ENCODE results near the gene ITPR1. TPM values are rescaled to one million over a fixed set of nuclear protein-coding genes. Genes with fewer than 3 reads are reported as not detected.

The ITPR1 gene
- total RNA-seq, 1 donor from 2014 or later, result 16.3 TPM

DNA sequence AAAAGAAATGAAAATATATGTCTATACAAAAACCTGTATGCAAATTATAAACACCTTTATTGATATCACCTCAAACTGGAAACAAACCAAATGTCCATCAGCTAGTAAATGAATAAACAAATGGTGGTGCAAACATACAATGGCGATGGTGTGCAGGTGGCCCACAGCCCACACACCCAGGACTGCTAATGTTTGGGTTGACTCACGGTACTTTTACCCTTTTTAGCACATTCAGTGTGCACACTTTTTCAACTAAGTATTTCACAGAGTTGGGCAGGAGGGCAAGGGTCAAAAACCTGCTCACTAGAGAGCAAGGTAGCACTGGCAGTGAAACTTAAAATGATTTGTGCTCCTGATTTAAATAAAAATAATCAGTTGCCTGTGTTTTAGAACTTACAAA lies 363.0 kb downstream of the ITPR1 start:
- H3K4me3 ChIP-seq (ENCODE audit: low read depth, low read length), result no peak overlapping the region
- no peaks in the 10 kb centered on the region for H3K36me3 ChIP-seq (ENCODE audit: control insufficient read depth, insufficient read depth, low read length)
- TF ChIP-seq CTCF (IDR thresholded peaks at IDR 0.05; ENCODE audit: insufficient read depth, low read length, severe bottlenecking), result no peak
- H3K27me3 ChIP-seq (ENCODE audit: control insufficient read depth, insufficient read depth, low read length), result no peaks in the 10 kb centered on the region
- DNase-seq (ENCODE audit: low read depth) (no peak), FAIRE-seq (no peak)

DNA sequence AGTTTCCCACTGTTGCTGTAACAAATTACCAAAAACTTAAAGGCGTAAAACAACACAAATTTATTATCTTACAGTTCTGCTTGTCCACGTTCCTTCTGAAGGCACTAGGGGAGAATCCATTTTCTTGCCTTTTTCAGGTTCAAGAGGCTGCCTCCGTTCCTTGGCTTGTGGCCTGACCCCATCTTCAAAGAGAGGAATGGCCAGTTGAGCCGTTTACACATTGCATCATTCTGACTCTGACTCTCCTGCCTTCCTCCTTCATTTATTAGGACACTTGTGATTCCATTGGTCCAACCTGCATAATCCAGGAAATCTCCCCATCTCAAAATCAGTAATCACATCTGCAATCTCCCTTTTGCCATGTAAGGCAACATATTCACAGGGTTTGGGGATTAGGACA lies 363.4 kb downstream of the ITPR1 start:
- no peak for FAIRE-seq
- no peak for TF ChIP-seq CTCF (IDR thresholded peaks at IDR 0.05; ENCODE audit: insufficient read depth, low read length, severe bottlenecking)
- no peak overlapping the region for H3K4me3 ChIP-seq (ENCODE audit: low read depth, low read length)

GRCh38 chr3:4856986-4857385 lies 363.8 kb downstream of the ITPR1 start:
- no peak for FAIRE-seq
- Histone ChIP-seq H3K36me3 (ENCODE audit: control insufficient read depth, insufficient read depth, low read length) (no peaks in the 10 kb centered on the region), H3K4me3 (ENCODE audit: low read depth, low read length) (no peak overlapping the region), H3K27me3 (ENCODE audit: control insufficient read depth, insufficient read depth, low read length) (no peaks in the 10 kb centered on the region)
- no peak for DNase-seq (ENCODE audit: low read depth)
- no peak for TF ChIP-seq CTCF (IDR thresholded peaks at IDR 0.05; ENCODE audit: insufficient read depth, low read length, severe bottlenecking)

More for the DNA sequence above, 363.4 kb downstream of the ITPR1 start:
- Histone ChIP-seq H3K27me3 (ENCODE audit: control insufficient read depth, insufficient read depth, low read length) (no peaks in the 10 kb centered on the region), H3K36me3 (ENCODE audit: control insufficient read depth, insufficient read depth, low read length) (no peaks in the 10 kb centered on the region)
- no peak for DNase-seq (ENCODE audit: low read depth)

DNA sequence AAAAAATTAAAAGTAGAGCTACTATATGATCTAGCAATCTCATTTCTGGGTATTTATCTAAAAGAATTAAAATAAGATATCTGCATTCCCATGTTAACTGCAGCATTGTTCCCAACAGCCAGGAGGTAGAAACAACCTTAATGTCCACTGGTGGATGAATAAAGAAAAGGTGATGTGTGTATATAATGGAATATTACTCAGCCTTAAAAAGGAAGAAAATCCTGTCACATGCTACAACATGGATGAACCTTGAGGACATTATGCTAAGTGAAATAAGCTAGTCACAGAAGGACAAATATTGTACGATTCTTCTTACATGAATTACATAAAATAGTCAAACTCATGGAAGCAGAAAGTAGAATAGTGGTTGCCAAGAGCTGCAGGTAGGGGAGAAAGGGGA lies 366.6 kb downstream of the ITPR1 start:
- no peak for TF ChIP-seq CTCF (IDR thresholded peaks at IDR 0.05; ENCODE audit: insufficient read depth, low read length, severe bottlenecking)
- Histone ChIP-seq H3K36me3 (ENCODE audit: control insufficient read depth, insufficient read depth, low read length) (no peaks in the 10 kb centered on the region), H3K4me3 (ENCODE audit: low read depth, low read length) (no peak overlapping the region), H3K27me3 (ENCODE audit: control insufficient read depth, insufficient read depth, low read length) (no peaks in the 10 kb centered on the region)
- DNase-seq (ENCODE audit: low read depth), result no peak
- no peak for FAIRE-seq

- Histone ChIP-seq H3K4me3 (ENCODE audit: low read depth, low read length) (no peak overlapping the region), H3K27me3 (ENCODE audit: control insufficient read depth, insufficient read depth, low read length) (no peaks in the 10 kb centered on the region), H3K36me3 (ENCODE audit: control insufficient read depth, insufficient read depth, low read length) (no peaks in the 10 kb centered on the region)
- DNase-seq (ENCODE audit: low read depth) (no peak), FAIRE-seq (no peak)
- no peak for TF ChIP-seq CTCF (IDR thresholded peaks at IDR 0.05; ENCODE audit: insufficient read depth, low read length, severe bottlenecking)
These were observed 369.8 kb downstream of the ITPR1 start for GRCh38 chr3:4862973-4863372.

- H3K27me3 ChIP-seq (ENCODE audit: control insufficient read depth, insufficient read depth, low read length), result no peaks in the 10 kb centered on the region
- no peak overlapping the region for H3K4me3 ChIP-seq (ENCODE audit: low read depth, low read length)
- H3K36me3 ChIP-seq (ENCODE audit: control insufficient read depth, insufficient read depth, low read length), result no peaks in the 10 kb centered on the region
- peak; percentile 37 for DNase-seq (ENCODE audit: low read depth)
- no peak for TF ChIP-seq CTCF (IDR thresholded peaks at IDR 0.05; ENCODE audit: insufficient read depth, low read length, severe bottlenecking)
- no peak for FAIRE-seq
These were observed 371.4 kb downstream of the ITPR1 start for GRCh38 chr3:4864503-4864902.

All from bronchial epithelial cell (primary cell).